ENCODE results near the gene SLC37A2. TPM values are rescaled to one million over a fixed set of nuclear protein-coding genes. Genes with fewer than 3 reads are reported as not detected.
"Not testable (repeated sequence)": the region's sequence is repeated elsewhere in the genome, so short reads cannot be mapped to it uniquely, and the experiment has no call there.

The SLC37A2 gene
- total RNA-seq, 1 experiment from 2014 or later: 10.2 TPM

DNA sequence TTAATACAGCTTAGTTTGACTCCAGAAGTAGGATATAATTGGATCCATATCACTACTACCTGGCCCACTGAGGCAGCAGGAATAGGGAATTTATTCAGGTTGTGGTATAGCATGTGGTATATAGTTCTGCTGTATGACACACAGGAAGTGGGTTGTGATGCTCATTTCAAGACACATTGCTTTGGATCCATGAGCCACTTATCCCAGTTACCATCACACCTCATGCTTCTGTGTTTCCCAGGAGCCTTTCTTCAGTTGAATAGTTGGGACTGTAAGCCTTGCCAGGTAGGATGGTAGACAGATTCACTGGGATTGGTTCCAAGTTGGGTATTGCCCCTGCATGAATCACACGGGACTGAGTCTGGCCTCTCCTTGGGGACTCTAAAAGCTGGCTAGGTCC, 9.9 kb upstream of the SLC37A2 start:
- ChIA-PET CTCF (no interaction called here), POLR2A (ENCODE audit: unreplicated experiment) (no interaction called here)
- Histone ChIP-seq H3K4me1 (ENCODE audit: insufficient read depth, low read length) (no peaks in the 10 kb centered on the region), H3K9me3 (ENCODE audit: low read length) (no peaks in the 10 kb centered on the region), H3K27ac (ENCODE audit: low read length) (no peak overlapping the region), H2AFZ (ENCODE audit: low read length) (no peak overlapping the region), H3F3A (ENCODE audit: low read length, unreplicated experiment) (no peaks in the 10 kb centered on the region), H3K27me3 (ENCODE audit: low read length) (no peaks in the 10 kb centered on the region), H3K79me2 (ENCODE audit: low read length) (no peaks in the 10 kb centered on the region), H3K4me2 (ENCODE audit: low read length) (no peak overlapping the region), H3K9me2 (replicated peaks; ENCODE audit: low read length) (no peaks in the 10 kb centered on the region), H3K4me3 (ENCODE audit: low read length) (no peak overlapping the region), H4K20me1 (ENCODE audit: low read length) (no peaks in the 10 kb centered on the region), H3K36me3 (ENCODE audit: low read depth, low read length) (no peaks in the 10 kb centered on the region), H3K9ac (ENCODE audit: low read length) (no peak overlapping the region)
- peak; percentile 20; the same call in 1 of the 2 replicates for ATAC-seq
- BruUV-seq (replicated peaks): no TSS peak
- peak; percentile 43 for DNase-seq
- intact Hi-C loops (cut with micrococcal nuclease): no loop called here
- TF ChIP-seq CTCF (conservative IDR thresholded peaks at IDR 0.05; ENCODE audit: low read depth, low read length): no peak

GRCh38 chr11:125055107-125055715, 7.9 kb upstream of the SLC37A2 start:
- DNase-seq (peak; percentile 48), ATAC-seq (peak; percentile 59)
- Histone ChIP-seq H3K27me3 (ENCODE audit: low read length) (no peaks in the 10 kb centered on the region), H3K79me2 (ENCODE audit: low read length) (no peaks in the 10 kb centered on the region), H3K9me2 (replicated peaks; ENCODE audit: low read length) (no peaks in the 10 kb centered on the region), H3K4me3 (ENCODE audit: low read length) (no peak overlapping the region), H3K36me3 (ENCODE audit: low read depth, low read length) (no peaks in the 10 kb centered on the region), H3K9ac (ENCODE audit: low read length) (no peak overlapping the region), H3F3A (ENCODE audit: low read length, unreplicated experiment) (no peaks in the 10 kb centered on the region), H3K4me2 (ENCODE audit: low read length) (no peak overlapping the region), H3K9me3 (ENCODE audit: low read length) (no peaks in the 10 kb centered on the region), H4K20me1 (ENCODE audit: low read length) (no peaks in the 10 kb centered on the region), H2AFZ (ENCODE audit: low read length) (no peak overlapping the region), H3K4me1 (ENCODE audit: insufficient read depth, low read length) (no peaks in the 10 kb centered on the region), H3K27ac (ENCODE audit: low read length) (no peak overlapping the region)
- no TSS peak for BruUV-seq (replicated peaks)
- POLR2A ChIA-PET (ENCODE audit: unreplicated experiment): no interaction called here
- CTCF ChIA-PET: no interaction called here
- intact Hi-C loops (cut with micrococcal nuclease): no loop called here
- no peak for TF ChIP-seq EZH2phosphoT487 (IDR thresholded peaks at IDR 0.05; ENCODE audit: borderline replicate concordance, low read length)
- no peak for TF ChIP-seq CTCF (conservative IDR thresholded peaks at IDR 0.05; ENCODE audit: low read depth, low read length)
- no peak for TF ChIP-seq EZH2 (IDR thresholded peaks at IDR 0.05; ENCODE audit: low read length, unreplicated experiment)

- H3K4me2 ChIP-seq (ENCODE audit: low read length); H3K79me2 ChIP-seq (ENCODE audit: low read length); H4K20me1 ChIP-seq (ENCODE audit: low read length); CTCF ChIA-PET; ATAC-seq; intact Hi-C loops (cut with micrococcal nuclease); H3K4me3 ChIP-seq (ENCODE audit: low read length); POLR2A ChIA-PET (ENCODE audit: unreplicated experiment); H2AFZ ChIP-seq (ENCODE audit: low read length); H3K27ac ChIP-seq (ENCODE audit: low read length); BruUV-seq (replicated peaks); DNase-seq; H3K9ac ChIP-seq (ENCODE audit: low read length); H3K9me3 ChIP-seq (ENCODE audit: low read length); H3K27me3 ChIP-seq (ENCODE audit: low read length); H3F3A ChIP-seq (ENCODE audit: low read length, unreplicated experiment); H3K4me1 ChIP-seq (ENCODE audit: insufficient read depth, low read length); H3K36me3 ChIP-seq (ENCODE audit: low read depth, low read length); H3K9me2 ChIP-seq (replicated peaks; ENCODE audit: low read length): not testable (repeated sequence)
Measured at GRCh38 chr11:125056111-125056510, 7.0 kb upstream of the SLC37A2 start.

All from PC-3 (cell line).